SW 1271 (cell line): ENCODE results near the gene CAB39L.

Source experiments
- DNase-seq, 2 experiments: peaks; one replicate each; lab custom pipeline; 2025; lab: John Stamatoyannopoulos, UW

CAB39L gene

GRCh38 chr13:49400755-49401659 is 42.9 kb downstream of the CAB39L start:
- DNase-seq, result no peak

GRCh38 chr13:49399801-49400472 is 43.9 kb downstream of the CAB39L start:
- no peak for DNase-seq

GRCh38 chr13:49395878-49396380 is 47.9 kb downstream of the CAB39L start:
- no peak for DNase-seq

GRCh38 chr13:49395451-49395865 is 48.4 kb downstream of the CAB39L start:
- DNase-seq, result no peak

GRCh38 chr13:49388091-49388635 is 55.7 kb downstream of the CAB39L start:
- no peak for DNase-seq

GRCh38 chr13:49386664-49387063 is 57.2 kb downstream of the CAB39L start:
- no peak for DNase-seq

- no peak for DNase-seq
Measured at GRCh38 chr13:49376121-49376520, 67.7 kb downstream of the CAB39L start.

- no peak for DNase-seq
Measured at GRCh38 chr13:49374585-49375290, 69.1 kb downstream of the CAB39L start.

GRCh38 chr13:49373716-49374115 is 70.1 kb downstream of the CAB39L start:
- no peak for DNase-seq

- DNase-seq, result no peak
Measured at GRCh38 chr13:49371943-49372613, 71.8 kb downstream of the CAB39L start.

- no peak for DNase-seq
Measured at GRCh38 chr13:49370371-49370770, 73.5 kb downstream of the CAB39L start.

GRCh38 chr13:49369866-49370265 is 74.0 kb downstream of the CAB39L start:
- DNase-seq, result no peak

- DNase-seq, result no peak
Measured at GRCh38 chr13:49368688-49369087, 75.2 kb downstream of the CAB39L start.

GRCh38 chr13:49367640-49368422 is 76.0 kb downstream of the CAB39L start:
- DNase-seq, result no peak

GRCh38 chr13:49366841-49367240 is 77.0 kb downstream of the CAB39L start:
- no peak for DNase-seq

GRCh38 chr13:49357694-49358093 is 86.2 kb downstream of the CAB39L start:
- DNase-seq, result no peak

GRCh38 chr13:49356223-49356622 is 87.6 kb downstream of the CAB39L start:
- DNase-seq, result no peak

- DNase-seq, result no peak
Measured at GRCh38 chr13:49354719-49355118, 89.1 kb downstream of the CAB39L start.

- DNase-seq, result no peak
Measured at GRCh38 chr13:49353908-49354307, 90.0 kb downstream of the CAB39L start.

GRCh38 chr13:49351871-49352270 is 92.0 kb downstream of the CAB39L start:
- DNase-seq, result no peak

GRCh38 chr13:49348751-49349150 is 95.1 kb downstream of the CAB39L start:
- DNase-seq, result no peak
